ENCODE data around the gene ZNF77. TPM values are rescaled to one million over a fixed set of nuclear protein-coding genes. Genes with fewer than 3 reads are reported as not detected.
"Not testable (repeated sequence)": the region's sequence is repeated elsewhere in the genome, so short reads cannot be mapped to it uniquely, and the experiment has no call there.

The ZNF77 gene
- total RNA-seq, 1 donor from 2014 or later: 4.0 TPM

DNA sequence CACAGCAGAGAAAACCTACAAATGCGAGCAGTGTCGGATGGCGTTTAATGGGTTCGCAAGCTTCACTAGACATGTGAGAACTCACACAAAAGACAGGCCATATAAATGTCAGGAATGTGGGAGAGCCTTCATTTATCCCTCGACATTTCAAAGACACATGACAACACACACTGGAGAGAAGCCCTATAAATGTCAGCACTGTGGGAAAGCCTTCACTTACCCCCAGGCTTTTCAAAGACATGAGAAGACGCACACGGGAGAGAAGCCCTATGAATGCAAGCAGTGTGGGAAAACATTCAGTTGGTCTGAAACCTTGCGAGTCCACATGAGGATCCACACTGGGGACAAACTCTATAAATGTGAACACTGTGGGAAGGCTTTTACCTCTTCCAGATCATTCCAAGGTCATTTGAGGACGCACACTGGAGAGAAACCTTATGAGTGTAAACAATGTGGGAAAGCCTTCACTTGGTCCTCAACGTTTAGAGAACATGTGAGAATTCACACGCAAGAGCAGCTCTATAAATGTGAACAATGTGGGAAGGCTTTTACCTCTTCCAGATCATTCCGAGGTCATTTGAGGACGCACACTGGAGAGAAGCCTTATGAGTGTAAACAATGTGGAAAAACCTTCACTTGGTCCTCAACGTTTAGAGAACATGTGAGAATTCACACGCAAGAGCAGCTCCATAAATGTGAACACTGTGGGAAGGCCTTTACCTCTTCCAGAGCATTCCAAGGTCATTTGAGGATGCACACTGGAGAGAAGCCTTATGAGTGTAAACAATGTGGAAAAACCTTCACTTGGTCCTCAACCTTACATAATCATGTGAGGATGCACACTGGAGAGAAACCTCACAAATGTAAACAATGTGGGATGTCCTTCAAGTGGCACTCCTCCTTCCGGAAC lies 27.2 kb downstream of the ZNF77 start:
- DNase-seq (ENCODE audit: low read depth): no peak

DNA sequence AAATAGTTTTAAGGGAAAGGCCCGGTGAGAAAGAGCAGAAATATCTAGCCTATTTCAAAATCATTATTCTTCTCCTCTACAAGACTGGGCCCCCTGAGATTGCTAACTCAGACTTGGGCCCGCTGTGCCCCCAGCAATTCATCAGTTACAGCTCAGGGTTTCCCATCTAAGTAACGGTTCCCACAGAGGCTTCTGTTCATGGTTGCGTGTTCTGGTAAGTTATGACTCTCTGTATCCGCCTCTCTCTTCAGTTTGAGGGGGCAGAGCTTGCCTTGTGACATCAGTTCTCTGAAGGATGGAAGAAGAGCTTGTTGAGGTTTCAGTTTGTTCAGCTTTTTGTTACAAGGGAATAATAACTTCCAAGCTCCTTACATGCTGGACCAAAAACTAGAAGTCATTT lies 32.5 kb downstream of the ZNF77 start:
- DNase-seq (ENCODE audit: low read depth): no peak

DNA sequence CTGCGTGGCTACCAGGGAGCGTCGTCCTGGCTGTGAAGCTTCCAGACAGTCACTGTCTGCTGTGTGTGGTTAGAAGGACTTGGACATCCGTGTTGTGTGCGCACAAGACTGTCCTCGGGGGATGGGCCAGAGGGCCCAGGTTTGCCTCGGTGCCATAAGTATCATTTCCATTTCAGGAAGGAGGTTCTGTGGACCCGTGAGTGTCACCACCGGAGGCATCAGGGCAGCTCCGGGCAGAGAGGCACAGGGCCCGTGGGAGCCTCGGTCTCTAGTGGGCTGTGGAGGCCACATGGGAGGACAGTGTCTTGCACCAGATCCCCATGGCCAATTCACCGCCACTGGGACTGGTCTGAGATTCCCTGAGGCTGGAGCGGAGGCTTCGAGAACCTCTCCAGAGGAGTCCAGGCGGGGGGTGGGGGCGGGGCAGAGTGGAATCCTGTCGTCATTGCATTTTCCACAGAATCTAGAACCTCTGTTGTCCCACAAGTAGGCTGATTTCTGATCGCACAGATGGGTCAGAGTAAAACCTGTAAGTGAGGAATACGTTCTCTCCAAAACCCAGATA lies 38.1 kb downstream of the ZNF77 start:
- no peak for DNase-seq (ENCODE audit: low read depth)

DNA sequence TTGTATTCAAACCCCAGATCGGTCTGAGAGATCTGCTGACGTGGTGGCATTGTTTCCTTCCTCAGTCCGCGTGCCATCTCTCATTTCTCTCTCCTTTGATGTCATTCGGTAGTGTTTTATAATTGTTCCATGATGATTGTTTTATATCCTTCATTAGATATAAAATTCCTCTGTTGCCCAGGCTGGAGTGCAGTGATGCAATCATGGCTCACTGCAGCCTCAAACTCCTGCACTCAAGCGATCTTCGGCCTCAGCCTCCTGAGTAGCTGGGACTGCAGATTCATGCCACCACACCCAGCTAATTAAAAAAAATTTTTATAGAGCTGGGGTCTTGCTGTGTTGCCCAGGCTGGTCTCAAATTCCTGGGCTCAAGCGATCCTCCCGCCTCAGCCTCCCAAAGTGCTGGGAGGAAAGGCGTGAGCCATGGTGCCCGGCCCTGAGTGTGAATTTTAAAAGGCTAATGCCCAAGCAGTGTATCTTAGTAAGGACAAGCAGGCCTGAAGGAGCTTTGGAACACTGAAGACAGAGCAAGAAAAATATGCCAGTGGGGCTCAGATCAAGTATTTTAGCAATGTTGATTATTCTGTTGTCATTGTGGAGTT lies 38.8 kb downstream of the ZNF77 start:
- DNase-seq (ENCODE audit: low read depth): no peak

DNA sequence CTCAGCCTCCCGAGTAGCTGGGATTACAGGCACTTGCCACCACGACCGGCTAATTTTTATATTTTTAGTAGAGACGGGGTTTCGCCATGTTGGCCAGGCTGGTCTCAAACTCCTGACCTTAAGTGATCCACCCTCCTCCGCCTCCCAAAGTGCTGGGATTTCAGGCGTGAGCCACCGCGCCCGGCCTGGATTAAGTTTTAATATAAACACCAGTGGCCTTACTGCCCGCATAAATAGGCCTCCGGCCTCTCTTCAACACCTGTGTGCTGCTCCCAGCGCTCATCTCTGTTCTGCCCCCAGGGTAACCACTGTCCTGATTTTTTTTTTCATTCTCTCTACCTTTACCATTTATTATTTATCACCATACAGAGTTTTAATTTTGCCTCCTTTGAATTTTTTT lies 41.4 kb downstream of the ZNF77 start:
- not testable (repeated sequence) for DNase-seq (ENCODE audit: low read depth)

DNA sequence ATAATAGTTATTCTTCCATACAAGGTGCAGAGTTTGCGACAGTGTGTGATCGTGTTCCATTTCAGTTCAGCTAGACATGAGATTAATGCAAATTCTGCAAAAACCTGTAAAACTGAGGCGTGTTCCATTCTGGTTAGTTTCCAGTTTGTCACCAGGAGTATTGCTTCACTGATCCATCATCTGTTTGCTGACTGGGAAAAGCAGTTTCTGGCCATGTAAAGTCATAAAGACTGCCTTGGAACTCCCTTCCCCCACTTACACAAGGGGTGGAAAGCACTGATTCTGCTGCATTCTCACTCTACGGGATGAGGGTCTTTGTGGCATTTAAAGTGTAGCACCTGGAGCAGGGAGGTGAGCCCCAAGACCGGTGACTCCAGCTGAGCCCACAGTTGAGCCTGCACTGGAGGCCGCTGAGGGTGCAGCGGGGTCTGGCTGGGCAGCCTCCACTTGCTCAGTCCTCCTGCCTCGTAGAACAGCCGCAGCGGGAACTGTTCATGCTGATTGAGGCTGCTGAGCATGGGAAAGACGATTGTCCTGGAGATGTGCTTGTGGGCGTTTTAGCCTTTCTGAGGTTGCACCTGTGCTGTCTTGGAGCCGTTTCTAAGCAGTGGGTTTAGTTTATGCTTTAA lies 42.1 kb downstream of the ZNF77 start:
- no peak for DNase-seq (ENCODE audit: low read depth)

DNA sequence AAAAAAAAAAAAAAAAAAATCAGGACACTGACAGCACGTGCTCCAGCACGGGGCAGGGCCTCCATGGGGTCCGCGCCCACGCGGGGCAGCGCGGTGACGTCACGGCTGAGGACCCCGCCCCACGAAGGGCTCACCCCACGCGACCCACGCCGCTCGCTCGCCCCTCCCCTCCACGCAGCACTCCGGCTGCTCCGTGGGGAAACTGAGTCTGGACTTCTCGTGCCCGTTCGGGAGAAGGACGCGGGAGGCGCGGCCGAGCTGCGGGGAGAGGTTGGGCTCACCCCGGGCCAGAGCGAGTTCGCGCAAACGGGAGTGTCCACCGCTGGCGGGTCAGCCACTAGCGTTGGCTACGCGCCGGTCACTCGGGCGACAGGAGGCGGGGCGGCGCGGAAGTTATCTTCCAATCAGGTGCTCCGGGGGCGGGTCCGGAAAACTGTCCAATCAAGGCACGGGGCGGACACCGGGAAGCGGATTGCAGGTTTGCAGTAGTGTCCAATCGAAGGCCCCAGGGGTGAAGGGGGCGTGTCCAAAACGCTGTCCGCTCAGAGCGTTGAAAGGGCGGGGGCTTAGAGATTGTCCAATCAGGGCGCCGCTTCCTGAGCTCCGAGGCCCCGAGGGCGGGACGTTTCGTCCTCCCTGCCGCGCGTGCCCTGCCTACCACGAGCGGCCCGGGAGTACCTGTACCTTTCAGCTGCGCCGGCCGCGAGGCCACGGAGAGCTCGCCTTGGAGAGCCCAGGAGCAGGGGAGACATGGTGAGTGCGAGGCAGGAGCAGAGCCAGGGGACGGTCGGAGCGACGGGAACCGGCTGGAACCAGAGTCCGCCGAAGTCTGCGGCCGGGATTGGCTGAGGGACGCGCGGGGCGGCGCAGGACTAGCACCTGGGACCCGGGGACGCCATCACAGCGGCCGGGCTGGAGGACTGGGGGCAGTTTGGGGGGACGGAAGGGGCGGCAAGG lies 44.2 kb downstream of the ZNF77 start, which contains the start of gene ZNF57:
ZNF57 (plus strand) TSS at position 633 of the 957 bp plus-strand sequence; CDS start at position 751, 118 bp downstream.
- DNase-seq (ENCODE audit: low read depth): peak; percentile 99

DNA sequence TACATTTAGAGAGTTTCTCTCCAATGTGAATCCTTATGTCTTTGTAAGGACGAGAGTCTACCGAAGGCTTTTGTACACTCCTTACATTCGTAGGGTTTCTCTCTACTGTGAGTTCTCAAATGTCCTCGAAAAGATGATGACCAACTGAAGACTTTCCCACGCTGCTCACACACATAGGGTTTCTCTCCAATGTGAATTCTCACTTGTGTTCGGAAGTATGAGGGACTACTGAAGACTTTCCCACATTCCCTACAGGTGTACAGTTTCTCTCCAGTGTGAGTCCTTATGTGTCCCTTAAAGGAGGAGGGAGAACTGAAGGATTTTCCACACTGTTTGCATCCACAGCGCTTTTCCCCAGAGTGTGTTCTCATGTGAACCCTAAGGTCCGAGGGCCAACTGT lies 48.1 kb downstream of the ZNF77 start:
- DNase-seq (ENCODE audit: low read depth): no peak

DNA sequence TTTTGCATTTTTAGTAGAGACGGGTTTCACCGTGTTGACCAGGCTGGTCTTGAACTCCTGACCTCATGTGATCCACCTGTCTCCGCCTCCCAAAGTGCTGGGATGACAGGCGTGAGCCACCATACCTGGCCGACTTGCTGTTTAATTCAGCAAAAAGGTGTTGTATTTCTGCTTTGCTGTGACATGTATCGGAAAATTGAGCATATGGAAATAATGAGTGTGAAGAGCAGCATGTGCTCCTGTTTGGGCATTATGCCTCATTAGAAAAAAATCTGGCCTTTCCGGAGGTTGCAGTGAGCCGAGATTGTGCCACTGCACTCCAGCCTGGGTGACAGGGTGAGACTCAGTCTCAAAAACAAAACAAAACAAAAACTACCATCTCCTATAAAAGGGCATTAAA lies 54.2 kb downstream of the ZNF77 start:
- DNase-seq (ENCODE audit: low read depth): not testable (repeated sequence)

DNA sequence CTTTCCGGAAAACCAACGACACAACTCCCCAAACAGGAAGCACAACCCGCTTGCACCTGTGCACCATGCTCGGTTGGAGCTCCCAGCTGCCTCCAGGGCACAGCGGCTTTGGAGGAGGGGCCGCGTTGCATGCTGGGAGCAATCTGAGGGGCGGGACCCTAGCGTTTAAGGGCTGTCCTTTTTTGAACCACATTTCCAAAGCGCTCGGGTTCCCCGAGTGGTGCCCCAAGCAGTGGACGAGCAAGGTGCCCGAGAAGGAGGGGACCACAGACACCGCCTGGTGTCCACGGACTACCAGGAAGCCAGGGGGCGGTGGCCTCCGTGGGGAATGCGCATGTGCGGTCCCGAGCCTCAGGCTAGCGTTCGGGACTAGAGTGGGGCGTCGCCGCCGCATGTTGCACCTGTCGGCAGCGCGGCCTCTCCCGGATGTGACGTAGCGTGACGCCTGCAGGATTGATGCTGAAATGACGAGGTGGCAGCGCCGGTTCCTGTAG lies 56.0 kb downstream of the ZNF77 start:
- DNase-seq (ENCODE audit: low read depth): no peak

DNA sequence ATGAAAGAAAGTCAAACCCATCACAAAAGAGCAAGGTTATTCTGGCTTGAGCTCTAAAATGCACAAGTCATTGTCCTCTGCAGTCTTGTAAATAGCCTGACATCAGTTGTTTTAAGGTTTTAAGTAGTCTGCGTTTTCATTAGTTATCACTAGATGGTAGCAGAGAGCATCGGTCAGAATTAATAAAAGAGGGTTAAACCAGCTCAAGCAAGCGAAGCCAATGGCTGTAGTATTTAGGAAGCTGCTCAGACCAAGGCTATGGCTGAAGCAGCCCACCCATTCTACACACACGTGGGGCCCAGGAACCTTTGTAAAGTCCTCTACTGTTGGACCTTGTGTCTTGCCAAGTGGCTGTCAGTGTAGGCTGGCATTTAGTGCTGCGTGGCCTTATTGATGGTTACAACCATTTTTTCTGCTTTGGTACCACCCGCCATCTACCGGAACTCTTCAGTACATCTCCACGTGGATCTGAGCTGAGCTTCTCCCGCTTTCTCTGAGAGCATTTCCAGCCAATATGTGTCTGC lies 57.3 kb downstream of the ZNF77 start:
- DNase-seq (ENCODE audit: low read depth): peak; percentile 72

DNA sequence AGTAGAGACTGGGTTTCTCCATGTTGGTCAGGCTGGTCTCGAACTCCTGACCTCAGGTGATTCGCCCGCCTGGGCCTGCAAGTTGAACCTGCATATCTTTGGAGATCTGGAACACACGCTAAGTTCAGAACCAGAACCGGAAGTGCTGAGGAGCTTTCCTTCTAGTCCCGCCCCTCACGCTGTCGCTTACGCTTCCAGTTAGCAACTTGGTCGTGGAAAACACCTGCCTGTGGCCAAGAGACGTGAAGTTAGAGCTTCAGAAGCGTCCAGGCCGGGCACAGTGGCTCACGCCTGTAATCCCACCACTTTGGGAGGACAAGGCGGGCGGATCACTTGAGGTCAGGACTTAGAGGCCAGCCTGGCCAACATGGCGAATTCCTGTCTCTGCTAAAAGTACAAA lies 59.0 kb downstream of the ZNF77 start:
- no peak for DNase-seq (ENCODE audit: low read depth)

DNA sequence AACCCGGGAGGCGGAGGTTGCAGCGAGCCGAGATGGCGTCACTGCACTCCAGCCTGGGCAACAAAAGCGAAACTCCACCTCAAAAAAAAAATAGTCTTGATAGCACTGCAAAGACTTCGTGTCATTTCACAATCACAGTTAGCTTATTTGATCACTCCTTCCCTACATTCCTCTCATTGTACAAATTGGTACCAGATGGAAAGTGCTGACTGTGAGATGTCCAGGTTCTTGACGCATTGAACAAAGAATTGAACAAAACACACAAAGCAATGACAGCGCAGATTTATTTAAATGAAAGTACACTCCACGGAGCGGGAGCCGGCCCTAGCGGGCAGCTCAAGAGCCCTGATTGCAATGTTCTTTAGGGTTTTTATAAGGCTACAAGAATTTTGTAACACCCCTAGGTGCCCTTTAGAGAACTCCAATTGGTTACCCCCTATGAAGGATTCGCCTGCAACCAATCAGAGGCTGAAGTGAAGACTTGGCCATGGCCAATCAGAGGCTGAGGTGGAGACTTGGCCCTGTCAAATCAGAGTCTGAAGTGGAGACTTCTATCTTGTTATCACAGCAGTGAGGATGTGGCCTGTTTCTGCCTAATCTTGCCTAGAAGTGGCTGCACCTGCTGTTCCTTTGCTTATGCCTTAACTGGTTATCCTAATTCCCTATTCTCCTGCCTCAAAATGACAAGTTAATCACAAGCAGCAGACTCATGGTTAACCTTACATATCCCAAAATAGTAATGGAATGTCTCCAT lies 60.9 kb downstream of the ZNF77 start:
- no peak for DNase-seq (ENCODE audit: low read depth)

Other genes starting within 250 kb of the ZNF77 start
- not detected in 2 replicates for gene GNG7, start 242.3 kb downstream of the ZNF77 start, total RNA-seq
- 4.2 and 4.5 TPM in 2 replicates for gene DIRAS1, start 223.6 kb downstream of the ZNF77 start, total RNA-seq
- 35.5 and 41.8 TPM in 2 replicates for gene SLC39A3, start 205.0 kb downstream of the ZNF77 start, total RNA-seq
- gene SGTA, start 161.7 kb downstream of the ZNF77 start, total RNA-seq: 82.5 and 99.4 TPM in 2 replicates
- 102 and 142 TPM in 2 replicates for gene THOP1, start 159.5 kb downstream of the ZNF77 start, total RNA-seq
- 6.5 and 6.8 TPM in 2 replicates for gene ZNF554, start 125.1 kb downstream of the ZNF77 start, total RNA-seq
- gene ZNF555, start 103.5 kb downstream of the ZNF77 start, total RNA-seq: 25.2 and 29.1 TPM in 2 replicates
- gene ZNF556, start 77.6 kb downstream of the ZNF77 start, total RNA-seq: 44.2 and 78.5 TPM in 2 replicates
- 4.0 TPM in 2 replicates for gene ZNF57, start 44.0 kb downstream of the ZNF77 start, total RNA-seq
- gene TLE6, start 32.6 kb upstream of the ZNF77 start, total RNA-seq: not detected in 2 replicates
- 0.08 TPM in 1 of 2 replicates, not detected in the other for gene TLE2, start 84.3 kb upstream of the ZNF77 start, total RNA-seq
- 295 and 328 TPM in 2 replicates for gene TLE5, start 117.5 kb upstream of the ZNF77 start, total RNA-seq
- 52.1 and 54.6 TPM in 2 replicates for gene GNA11, start 149.4 kb upstream of the ZNF77 start, total RNA-seq
- gene GNA15, start 191.1 kb upstream of the ZNF77 start, total RNA-seq: 0.05 and 0.47 TPM in 2 replicates
- gene S1PR4, start 233.8 kb upstream of the ZNF77 start, total RNA-seq: 0.29 TPM in 1 of 2 replicates, not detected in the other
- 58.1 and 61.5 TPM in 2 replicates for gene NCLN, start 241.0 kb upstream of the ZNF77 start, total RNA-seq